Adrenal gland (tissue), 12 donors: ENCODE results near the gene RESP18. TPM values are rescaled to one million over a fixed set of nuclear protein-coding genes. Genes with fewer than 3 reads are reported as not detected.

Source experiments
- DNase-seq, 7 donors: peaks; one replicate each; pipeline ENCODE4 v3.0.0-alpha.2; 2019 to 2020
- H3K27ac ChIP-seq, 5 donors: fragments of 200-600 bp; sonication (generic) in 4 of 5; 1 replicate in 3 of 5; 2 replicates in 2 of 5; pipeline versions ENCODE4 v1.5.1 to v1.8.0; 2016 to 2020; ENCODE audit warnings: mild to moderate bottlenecking in 1 of 5
- H3K27me3 ChIP-seq: fragments of 200-600 bp; 2 replicates; pipeline ENCODE4 v1.8.0; 2021
- H3K36me3 ChIP-seq, 2 donors: fragments of 200-600 bp; replicated peaks in 1 of 2; 1 replicate in 1 of 2; 2 replicates in 1 of 2; pipeline versions ENCODE4 v1.5.1 to v1.8.0; 2018 to 2022
- H3K4me1 ChIP-seq, 2 donors: fragments of 200-600 bp; replicated peaks in 1 of 2; 1 replicate in 1 of 2; 2 replicates in 1 of 2; pipeline versions ENCODE4 v1.5.1 to v1.8.0; 2018 to 2021
- H3K4me3 ChIP-seq, 4 donors: fragments of 200-600 bp; sonication (generic) in 3 of 4; one replicate each; pipeline ENCODE4 v1.5.1; 2016 to 2018
- H3K9me3 ChIP-seq, 3 donors: fragments of 200-600 bp; sonication (generic) in 1 of 3; replicated peaks in 1 of 3; 1 replicate in 2 of 3; 2 replicates in 1 of 3; pipeline versions ENCODE4 v1.5.1 to v1.8.0; 2016 to 2021
- CTCF ChIP-seq, 6 experiments: fragments of 450-650 bp in 4 of 6; fragments of 200-600 bp in 2 of 6; sonication (generic) in 1 of 6; IDR thresholded peaks; 1 replicate in 5 of 6; 2 replicates in 1 of 6; pipeline versions ENCODE4 v1.5.1 to v1.8.0; 2016 to 2021; ENCODE audit warnings: antibody characterized with exemption in 6 of 6, mild to moderate bottlenecking in 2 of 6, moderate library complexity in 1 of 6
- POLR2A ChIP-seq, 2 donors: fragments of 450-650 bp; IDR thresholded peaks; one replicate each; pipeline ENCODE4 v1.6.1; 2017; ENCODE audit warnings: antibody characterized with exemption in 2 of 2, mild to moderate bottlenecking in 2 of 2, moderate library complexity in 1 of 2
- WGBS, 4 donors: extraction: QIAGEN DNeasy Blood & Tissue Kit in 2 of 4; methylation state at CpG; one replicate each; pipeline versions ENCODE4 v1.1.5 to v1.1.7; 2013 to 2017; 5-methylcytosine and 5-hydroxymethylcytosine counted together
- intact Hi-C, 2 donors: fragments of 100-400 bp; cut with DNase I; formaldehyde crosslinking; loops; one replicate each; pipeline versions ENCODE4 v1.14.1 to v1.15.0; 2022 to 2023
- polyA plus RNA-seq, 3 donors: library from polyadenylated mRNA; stranded (reverse); fragments of 200-250 nt in 2 of 3; fragments of 350-450 nt in 1 of 3; fragmentation: Illumina TruSeq in 1 of 3; extraction: RNeasy Lipid Tissue Mini Kit (QIAGEN cat#74804) in 1 of 3; gene quantifications; one replicate each; pipeline ENCODE4 v1.2.3, GENCODE V29; 2013 to 2014
- total RNA-seq, 9 donors: library from RNA; depleted of rRNA in 4 of 9; stranded (reverse); fragments of >200 nt in 4 of 9; fragments of 120-200 nt in 1 of 9; fragmentation: NEBNext Ultra II Directional in 1 of 9; extraction: Animal tissue kit (Norgen Biotek cat#: 25700) in 1 of 9; gene quantifications; one replicate each; pipeline versions ENCODE4 v1.1.0 to v1.2.4, GENCODE V29; 2013 to 2023
- donor health status: healthy with polysubstance abuse.
- donor health status: Bipolar disorder and iron deficiency.
- donor health status: DM: yes; HTN: yes; CAD: no.
- donor health status: DM: no; HTN: no; CAD: no.
- donor health status: DM: no; HTN: no; CAD: no.
- donor health status: DM: yes; HTN: yes; CAD: no.

Gene RESP18
- total and polyA plus RNA-seq, 12 donors, result not detected

DNA sequence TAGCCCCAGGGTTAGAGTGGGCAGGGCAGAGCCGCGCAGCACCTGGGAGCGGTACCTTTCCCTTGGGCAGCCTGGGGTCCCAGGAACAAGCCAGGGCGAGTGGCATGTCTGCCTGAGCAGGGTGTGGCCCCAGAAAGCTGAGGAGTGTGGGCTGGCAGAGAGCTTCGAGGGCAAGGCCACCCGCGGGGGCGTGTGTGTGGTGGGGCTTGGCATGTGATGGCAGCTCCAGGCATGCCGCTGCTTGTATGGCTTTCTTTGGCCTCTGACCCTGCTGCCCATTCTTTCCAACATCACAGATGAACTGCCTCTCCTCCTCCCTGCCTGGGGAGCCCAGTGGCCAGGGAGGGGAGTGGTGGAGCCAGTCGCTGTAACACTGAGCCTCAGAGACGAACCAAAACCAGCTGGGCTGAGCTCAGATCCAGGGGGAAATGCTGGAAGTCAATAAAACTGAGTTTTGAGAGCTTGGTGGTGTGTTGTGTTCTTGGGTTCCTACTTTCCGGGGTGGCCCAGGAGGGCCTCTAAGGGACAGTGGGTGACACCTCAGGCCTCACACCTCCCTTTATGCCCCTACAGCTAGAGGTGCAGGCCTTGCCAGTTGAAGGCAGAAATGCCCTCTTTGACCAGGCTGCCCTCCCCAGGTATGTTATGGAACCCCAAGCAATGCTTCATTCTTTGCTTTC, 46.0 kb downstream of the RESP18 start:
- TF ChIP-seq CTCF (IDR thresholded peaks at IDR 0.05) (no peak), POLR2A (IDR thresholded peaks at IDR 0.05) (no peak)
- WGBS, 4 donors, result 58 to 100% (median 63%) methylated on average over 1 to 12 of the region's 12 CpGs
- peak in 3 of 7 donors; percentile 55 to 71 (median 55) for DNase-seq
- Histone ChIP-seq H3K4me1 (peaks cover 0 to 18% of the 10 kb centered on the region in 2 donors), H3K4me3 (no peak overlapping the region), H3K9me3 (no peaks in the 10 kb centered on the region), H3K36me3 (peaks cover 0 to 41% of the 10 kb centered on the region in 2 donors), H3K27ac (peak overlapping the region in 3 of 5 donors; percentile 23 to 69 (median 65)), H3K27me3 (no peaks in the 10 kb centered on the region)
- intact Hi-C loops, result no loop called here

GRCh38 chr2:219285894-219286425, 46.6 kb downstream of the RESP18 start:
- no peaks in the 10 kb centered on the region for H3K9me3 ChIP-seq
- H3K27me3 ChIP-seq, result no peaks in the 10 kb centered on the region
- TF ChIP-seq POLR2A (IDR thresholded peaks at IDR 0.05) (no peak), CTCF (IDR thresholded peaks at IDR 0.05) (no peak)
- peaks cover 0 to 21% of the 10 kb centered on the region in 2 donors for H3K4me1 ChIP-seq
- intact Hi-C loops, result no loop called here
- peak in 6 of 7 donors; percentile 58 to 83 (median 62) for DNase-seq
- H3K27ac ChIP-seq, result peak overlapping the region in 2 of 5 donors; percentile 65 to 69
- H3K36me3 ChIP-seq, result peaks cover 0 to 47% of the 10 kb centered on the region in 2 donors
- H3K4me3 ChIP-seq, result no peak overlapping the region
- WGBS, 4 donors, result 67 to 81% (median 73%) methylated on average over 11 to 17 of the region's 17 CpGs

DNA sequence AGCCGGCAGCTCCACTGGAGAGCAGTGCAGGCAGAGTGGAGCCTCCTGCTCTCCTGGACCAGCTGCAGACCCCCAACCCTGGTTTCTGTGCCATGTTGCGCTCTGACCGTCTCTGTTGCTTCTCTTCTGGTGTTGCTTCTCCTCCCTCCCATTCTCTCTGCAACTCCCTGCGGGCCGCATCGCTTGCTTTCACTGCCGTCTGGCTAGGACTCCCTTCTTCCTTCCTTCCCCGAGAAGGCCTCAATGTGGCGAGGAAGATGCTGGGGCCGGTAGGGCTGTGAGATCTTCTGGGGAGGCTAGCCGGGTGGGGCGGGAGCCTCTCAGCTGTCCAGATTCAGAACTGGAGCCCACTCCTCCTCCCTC, 47.2 kb downstream of the RESP18 start:
- H3K4me1 ChIP-seq, result peaks cover under 1 to 27% of the 10 kb centered on the region in 2 donors
- H3K4me3 ChIP-seq, result no peak overlapping the region
- H3K27ac ChIP-seq, result peak overlapping the region in 2 of 5 donors; percentile 3 to 69
- intact Hi-C loops, result no loop called here
- H3K36me3 ChIP-seq, result peaks cover 0 to 53% of the 10 kb centered on the region in 2 donors
- DNase-seq, result no peak
- TF ChIP-seq POLR2A (IDR thresholded peaks at IDR 0.05), result no peak
- no peak for TF ChIP-seq CTCF (IDR thresholded peaks at IDR 0.05)
- no peaks in the 10 kb centered on the region for H3K9me3 ChIP-seq
- WGBS, 4 donors, result 85 to 93% (median 91%) methylated on average over 11 to 12 of the region's 12 CpGs
- H3K27me3 ChIP-seq, result no peaks in the 10 kb centered on the region

GRCh38 chr2:219284501-219285372, 47.8 kb downstream of the RESP18 start:
- WGBS, 4 donors, result 85 to 93% (median 88%) methylated on average over 8 to 16 of the region's 16 CpGs
- H3K27ac ChIP-seq, result peak overlapping the region in 1 of 5 donors; percentile 69
- TF ChIP-seq POLR2A (IDR thresholded peaks at IDR 0.05), result no peak
- TF ChIP-seq CTCF (IDR thresholded peaks at IDR 0.05), result no peak
- H3K9me3 ChIP-seq, result no peaks in the 10 kb centered on the region
- intact Hi-C loops, result no loop called here
- H3K4me3 ChIP-seq, result no peak overlapping the region
- H3K36me3 ChIP-seq, result peaks cover 0 to 53% of the 10 kb centered on the region in 2 donors
- H3K4me1 ChIP-seq, result peaks cover 7 to 29% of the 10 kb centered on the region in 2 donors
- no peak for DNase-seq
- no peaks in the 10 kb centered on the region for H3K27me3 ChIP-seq
